Heart left ventricle (tissue), 16 donors: ENCODE data around the gene DNMT3A. TPM values are rescaled to one million over a fixed set of nuclear protein-coding genes. Genes with fewer than 3 reads are reported as not detected.

Experiments used
- ATAC-seq, 4 donors: fragments of 200-7000 bp; cut with Tn5 transposase; one replicate each; pipeline ENCODE4 v1.9.1; 2020 to 2022; ENCODE audit warnings: moderate library complexity in 4 of 4, mild to moderate bottlenecking in 3 of 4, moderate number of reproducible peaks in 1 of 4
- DNase-seq, 5 donors: peaks; one replicate each; pipeline ENCODE4 v3.0.0-alpha.2; 2020
- H3K27ac ChIP-seq, 12 donors: fragments of 200-600 bp; sonication (generic) in 4 of 12; one replicate each; pipeline versions ENCODE4 v1.5.0 to v1.8.0; 2016 to 2022; ENCODE audit warnings: mild to moderate bottlenecking in 2 of 12
- H3K27me3 ChIP-seq, 9 donors: fragments of 200-600 bp; sonication (generic) in 2 of 9; one replicate each; pipeline versions ENCODE4 v1.5.1 to v1.8.0; 2016 to 2022; ENCODE audit warnings: mild to moderate bottlenecking in 3 of 9
- H3K36me3 ChIP-seq, 9 donors: fragments of 200-600 bp; sonication (generic) in 2 of 9; one replicate each; pipeline versions ENCODE4 v1.5.0 to v1.8.0; 2018 to 2022; ENCODE audit warnings: mild to moderate bottlenecking in 2 of 9
- H3K4me1 ChIP-seq, 12 donors: fragments of 200-600 bp; sonication (generic) in 4 of 12; one replicate each; pipeline versions ENCODE4 v1.5.0 to v1.8.0; 2016 to 2022; ENCODE audit warnings: mild to moderate bottlenecking in 3 of 12
- H3K4me3 ChIP-seq, 12 donors: fragments of 200-600 bp; sonication (generic) in 4 of 12; one replicate each; pipeline versions ENCODE4 v1.5.0 to v1.8.0; 2017 to 2022; ENCODE audit warnings: mild to moderate bottlenecking in 9 of 12, moderate library complexity in 4 of 12
- H3K9me3 ChIP-seq, 12 donors: fragments of 200-600 bp; sonication (generic) in 4 of 12; one replicate each; pipeline versions ENCODE4 v1.5.0 to v1.8.0; 2016 to 2022; ENCODE audit warnings: mild to moderate bottlenecking in 1 of 12
- POLR2A ChIP-seq, 2 donors: fragments of 450-650 bp; IDR thresholded peaks; one replicate each; pipeline ENCODE4 v1.6.1; 2017; ENCODE audit warnings: antibody characterized with exemption in 2 of 2, mild to moderate bottlenecking in 2 of 2, moderate library complexity in 2 of 2
- WGBS, 4 donors: extraction: QIAGEN DNeasy Blood & Tissue Kit in 2 of 4; methylation state at CpG; one replicate each; pipeline versions ENCODE4 v1.1.5 to v1.1.7; 2013 to 2018; 5-methylcytosine and 5-hydroxymethylcytosine counted together
- intact Hi-C, 10 donors: fragments of 100-400 bp; cut with DNase I; formaldehyde crosslinking; loops; one replicate each; pipeline versions ENCODE4 v1.11.1 to v1.14.2; 2022
- polyA plus RNA-seq, 2 donors: library from polyadenylated mRNA; stranded (reverse); fragments of 200-250 nt; gene quantifications; one replicate each; pipeline ENCODE4 v1.2.3, GENCODE V29; 2013
- total RNA-seq, 9 donors: library from RNA; depleted of rRNA in 2 of 9; stranded (reverse); fragments of >200 nt in 2 of 9; fragmentation: NEBNext Ultra II Directional in 3 of 9; extraction: Animal tissue kit (Norgen Biotek cat#: 25700) in 3 of 9; gene quantifications; one replicate each; pipeline versions ENCODE4 v1.1.0 to v1.2.4, GENCODE V29; 2016 to 2023
- TF ChIP-seq, protein P1 (sequence below), 12 donors: fragments of 200-600 bp; sonication (generic) in 4 of 12; IDR thresholded peaks; one replicate each; pipeline versions ENCODE4 v1.5.0 to v1.8.0; 2018 to 2022; ENCODE audit warnings: antibody characterized with exemption in 12 of 12, mild to moderate bottlenecking in 5 of 12
- donor health status: ischemic (EF 13 %, LVEDD 7.1; RV severe dilation, severe dysfunction).
- donor health status: healthy with polysubstance abuse.
- donor health status: DM: no; HTN: yes; CAD: no.
- donor health status: DM: no; HTN: no; CAD: no.
- donor health status: ischemic (EF 25% LVEDD 6.9; RV normal size, moderate dysfunction).
- donor health status: ischemic (EF 25% LVEDD 5.7; RV mildly dilated, moderate dysfunction).
- donor health status: healthy.
- donor health status: DM: yes; HTN: yes; CAD: no.
- donor health status: ischemic (EF 35%, LVEDD 5.7; RV mildly dilated, moderate dysfunction).
- donor health status: nonischemic (EF 11% LVEDD 7.7; RV severe dilation, severe dysfunction).
- donor health status: DM: yes; HTN: yes; CAD: no.
- donor health status: PGD.
- donor health status: ischemic (EF 29% LVEDD 5.4; RV normal size, mild dysfunction).
- donor health status: nonischemic (EF 23%, LVEDD 6.1; RV moderate dilation, normal function).

DNMT3A gene
- total and polyA plus RNA-seq, 11 donors, result 3.5 to 26.0 (median 16.0) TPM

DNA sequence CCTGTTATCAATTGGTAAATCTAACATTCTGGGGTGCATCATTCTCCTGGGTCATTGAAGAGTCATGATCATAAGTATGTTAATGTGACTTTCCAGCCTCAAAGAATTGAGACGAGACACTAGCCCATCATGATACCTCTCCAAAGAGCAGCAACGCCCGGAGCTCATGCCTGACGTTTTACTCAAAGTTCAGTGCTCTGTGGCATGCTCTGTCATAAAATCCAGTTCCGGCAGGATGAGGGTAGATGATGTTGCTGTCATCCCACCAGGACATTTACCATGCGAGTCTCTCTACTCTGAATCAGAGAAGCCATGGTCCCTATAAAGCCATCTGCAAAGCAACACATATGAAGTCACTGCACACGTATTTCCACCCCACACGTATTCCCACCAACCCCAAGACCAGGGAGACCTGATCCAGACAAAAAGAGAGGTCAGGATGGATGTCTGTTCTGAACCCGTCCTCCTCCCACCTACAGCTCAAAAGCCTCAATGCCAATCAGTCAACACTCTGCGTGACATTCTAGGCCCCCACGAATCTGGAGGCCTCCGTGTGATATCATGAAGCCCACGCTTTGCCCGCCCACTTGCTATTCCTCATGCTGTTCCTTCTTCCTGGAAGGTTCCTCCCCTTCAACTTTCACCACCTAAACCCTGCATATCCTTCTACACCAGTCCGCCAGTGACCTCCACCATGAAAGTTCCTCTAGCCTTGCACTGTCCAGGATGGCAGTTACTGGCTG lies 85.8 kb downstream of the DNMT3A start:
- peak in 1 of 5 donors; percentile 26 for DNase-seq
- TF ChIP-seq POLR2A (IDR thresholded peaks at IDR 0.05), result no peak
- TF ChIP-seq, protein P1, sequence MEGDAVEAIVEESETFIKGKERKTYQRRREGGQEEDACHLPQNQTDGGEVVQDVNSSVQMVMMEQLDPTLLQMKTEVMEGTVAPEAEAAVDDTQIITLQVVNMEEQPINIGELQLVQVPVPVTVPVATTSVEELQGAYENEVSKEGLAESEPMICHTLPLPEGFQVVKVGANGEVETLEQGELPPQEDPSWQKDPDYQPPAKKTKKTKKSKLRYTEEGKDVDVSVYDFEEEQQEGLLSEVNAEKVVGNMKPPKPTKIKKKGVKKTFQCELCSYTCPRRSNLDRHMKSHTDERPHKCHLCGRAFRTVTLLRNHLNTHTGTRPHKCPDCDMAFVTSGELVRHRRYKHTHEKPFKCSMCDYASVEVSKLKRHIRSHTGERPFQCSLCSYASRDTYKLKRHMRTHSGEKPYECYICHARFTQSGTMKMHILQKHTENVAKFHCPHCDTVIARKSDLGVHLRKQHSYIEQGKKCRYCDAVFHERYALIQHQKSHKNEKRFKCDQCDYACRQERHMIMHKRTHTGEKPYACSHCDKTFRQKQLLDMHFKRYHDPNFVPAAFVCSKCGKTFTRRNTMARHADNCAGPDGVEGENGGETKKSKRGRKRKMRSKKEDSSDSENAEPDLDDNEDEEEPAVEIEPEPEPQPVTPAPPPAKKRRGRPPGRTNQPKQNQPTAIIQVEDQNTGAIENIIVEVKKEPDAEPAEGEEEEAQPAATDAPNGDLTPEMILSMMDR (IDR thresholded peaks at IDR 0.05), result no peak
- H3K27ac ChIP-seq, result peak overlapping the region in 2 of 12 donors; percentile 32 to 54
- no peak for ATAC-seq
- H3K4me3 ChIP-seq, result no peak overlapping the region
- peaks cover 0 to 47% (median 20%) of the 10 kb centered on the region in 9 donors for H3K36me3 ChIP-seq
- no peaks in the 10 kb centered on the region for H3K27me3 ChIP-seq
- intact Hi-C loops, result loop anchor here in 1 of 10 donors (10.0 kb wide), 1 partner anchor 269 kb away; no protein-coding TSS in a partner anchor
- H3K4me1 ChIP-seq, result peaks cover 0 to 40% (median 34%) of the 10 kb centered on the region in 12 donors
- H3K9me3 ChIP-seq, result no peaks in the 10 kb centered on the region
- WGBS, 4 donors, result 91 to 94% (median 93%) methylated on average over 15 of the region's 15 CpGs

DNA sequence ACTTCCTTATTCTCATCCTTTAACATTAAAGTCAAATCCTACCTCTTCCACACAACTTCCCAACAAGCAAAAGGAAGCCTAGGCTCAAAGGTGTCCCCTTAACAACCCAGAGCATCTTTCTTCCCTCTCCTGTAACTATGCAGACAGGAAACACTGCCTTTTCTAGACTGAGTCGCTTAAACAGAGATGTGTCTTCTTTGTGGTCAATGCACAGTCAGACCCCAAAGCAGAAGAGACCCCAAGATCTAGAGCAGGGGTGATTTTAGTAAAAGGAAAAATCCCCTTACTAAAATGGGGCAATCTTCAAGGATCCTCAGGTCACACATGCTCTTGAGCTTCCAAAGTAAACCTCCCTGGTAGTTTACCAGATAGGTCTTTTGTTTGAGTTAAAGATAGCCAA lies 86.8 kb downstream of the DNMT3A start:
- intact Hi-C loops, result loop anchor here in 1 of 10 donors (10.0 kb wide), 1 partner anchor 270 kb away; no protein-coding TSS in a partner anchor
- TF ChIP-seq, protein P1 (IDR thresholded peaks at IDR 0.05), result no peak
- no peak for TF ChIP-seq POLR2A (IDR thresholded peaks at IDR 0.05)
- Histone ChIP-seq H3K27me3 (no peaks in the 10 kb centered on the region), H3K4me3 (no peak overlapping the region), H3K36me3 (peaks cover 0 to 39% (median 16%) of the 10 kb centered on the region in 9 donors), H3K4me1 (peaks cover 0 to 43% (median 34%) of the 10 kb centered on the region in 12 donors), H3K27ac (no peak overlapping the region), H3K9me3 (no peaks in the 10 kb centered on the region)
- 86 to 100% (median 88%) methylated on average over 1 of the region's 1 CpG for WGBS, 4 donors
- ATAC-seq, result no peak
- no peak for DNase-seq

DNA sequence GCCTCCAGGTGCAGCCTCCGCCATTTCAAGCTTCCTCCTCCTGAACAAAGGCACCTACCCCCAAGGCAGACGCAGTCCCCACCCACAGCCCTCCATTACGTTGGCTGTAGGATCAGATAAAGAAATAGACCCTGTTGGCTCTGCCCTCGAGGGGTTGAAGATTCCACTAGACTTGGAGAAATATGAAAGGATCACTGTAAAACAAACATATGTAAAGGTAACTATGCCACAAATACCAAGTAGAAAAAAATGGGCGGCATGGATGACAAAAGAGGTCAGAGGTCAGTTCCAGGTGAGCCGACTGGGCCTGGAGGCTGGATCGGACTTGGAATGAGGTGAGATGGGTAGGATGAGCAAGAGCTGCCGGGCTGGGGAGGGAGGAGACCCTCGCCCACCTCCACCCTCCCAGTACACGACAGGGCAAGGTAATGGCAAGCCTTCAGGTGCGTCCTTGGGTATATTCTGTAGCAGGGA lies 88.5 kb downstream of the DNMT3A start:
- WGBS, 4 donors, result 82 to 90% (median 85%) methylated on average over 11 of the region's 11 CpGs
- Histone ChIP-seq H3K36me3 (peaks cover 0 to 34% (median 10%) of the 10 kb centered on the region in 9 donors), H3K4me1 (peaks cover 0 to 43% (median 34%) of the 10 kb centered on the region in 12 donors), H3K27ac (peak overlapping the region in 11 of 12 donors; percentile 66 to 91 (median 84)), H3K9me3 (no peaks in the 10 kb centered on the region), H3K27me3 (no peaks in the 10 kb centered on the region), H3K4me3 (peak overlapping the region in 8 of 12 donors; percentile 58 to 74 (median 66))
- intact Hi-C loops, result loop anchor here in 1 of 10 donors (10.0 kb wide), 1 partner anchor 272 kb away; no protein-coding TSS in a partner anchor
- TF ChIP-seq POLR2A (IDR thresholded peaks at IDR 0.05), result no peak
- TF ChIP-seq, protein P1 (IDR thresholded peaks at IDR 0.05), result no peak
- DNase-seq (peak in 1 of 5 donors; percentile 16), ATAC-seq (no peak)
